Sigmoid colon (tissue), 7 donors: ENCODE data around the gene GABRD. TPM values are rescaled to one million over a fixed set of nuclear protein-coding genes. Genes with fewer than 3 reads are reported as not detected.

ENCODE experiments used
- DNase-seq: peaks from one replicate; pipeline ENCODE4 v3.0.0-alpha.2; 2019
- H3K27ac ChIP-seq, 4 donors: fragments of 200-600 bp; sonication (generic); one replicate each; pipeline ENCODE4 v1.5.1; 2016 to 2019; ENCODE audit warnings: mild to moderate bottlenecking in 1 of 4
- H3K27me3 ChIP-seq, 3 donors: fragments of 200-600 bp; sonication (generic); one replicate each; pipeline ENCODE4 v1.5.1; 2019; ENCODE audit warnings: mild to moderate bottlenecking in 1 of 3
- H3K36me3 ChIP-seq, 4 donors: fragments of 200-600 bp; sonication (generic); one replicate each; pipeline ENCODE4 v1.5.1; 2016 to 2019
- H3K4me1 ChIP-seq, 4 donors: fragments of 200-600 bp; sonication (generic); one replicate each; pipeline ENCODE4 v1.5.1; 2017 to 2019
- H3K4me3 ChIP-seq, 4 donors: fragments of 200-600 bp; sonication (generic); one replicate each; pipeline ENCODE4 v1.5.1; 2017 to 2019; ENCODE audit warnings: mild to moderate bottlenecking in 2 of 4, moderate library complexity in 1 of 4
- H3K9me3 ChIP-seq, 4 donors: fragments of 200-600 bp in 3 of 4; sonication (generic) in 3 of 4; one replicate each; pipeline versions ENCODE4 v1.5.1 to v1.6.1; 2013 to 2019
- EP300 ChIP-seq, 4 donors: sonication (generic); formaldehyde crosslinking; IDR thresholded peaks; one replicate each; pipeline ENCODE4 v1.6.1; 2017; ENCODE audit warnings: antibody characterized with exemption in 4 of 4
- POLR2A ChIP-seq, 2 donors: fragments of 450-650 bp; IDR thresholded peaks; one replicate each; pipeline ENCODE4 v1.6.1; 2016; ENCODE audit warnings: antibody characterized with exemption in 2 of 2, mild to moderate bottlenecking in 2 of 2, moderate library complexity in 2 of 2
- POLR2AphosphoS5 ChIP-seq, 4 donors: sonication (generic); formaldehyde crosslinking; IDR thresholded peaks; one replicate each; pipeline ENCODE4 v1.6.1; 2017; ENCODE audit warnings: antibody characterized with exemption in 4 of 4
- WGBS, 2 donors: extraction: QIAGEN DNeasy Blood & Tissue Kit; methylation state at CpG; one replicate each; pipeline ENCODE4 v1.1.7; 2013; 5-methylcytosine and 5-hydroxymethylcytosine counted together
- intact Hi-C: fragments of 100-400 bp; cut with DNase I; formaldehyde crosslinking; loops from one replicate; pipeline ENCODE4 v1.15.1; 2023
- polyA plus RNA-seq, 3 donors: library from polyadenylated mRNA; stranded (reverse); fragments of 200-250 nt; gene quantifications; one replicate each; pipeline ENCODE4 v1.2.3, GENCODE V29; 2013
- total RNA-seq, 4 donors: library from RNA; depleted of rRNA; stranded (reverse); fragments of >200 nt; gene quantifications; one replicate each; pipeline ENCODE4 v1.1.0, GENCODE V29; 2016
- TF ChIP-seq, protein P1 (sequence below), 4 experiments: fragments of 450-650 bp in 3 of 4; fragments of 200-600 bp in 1 of 4; IDR thresholded peaks; one replicate each; pipeline ENCODE4 v1.5.1; 2016 to 2019; ENCODE audit warnings: antibody characterized with exemption in 4 of 4, mild to moderate bottlenecking in 3 of 4, moderate library complexity in 2 of 4
- donor health status: healthy with polysubstance abuse.
- donor health status: Bipolar disorder and iron deficiency.
- donor health status: healthy.

The GABRD gene
- total and polyA plus RNA-seq, 7 donors = 0.51 TPM; not detected in 6

DNA sequence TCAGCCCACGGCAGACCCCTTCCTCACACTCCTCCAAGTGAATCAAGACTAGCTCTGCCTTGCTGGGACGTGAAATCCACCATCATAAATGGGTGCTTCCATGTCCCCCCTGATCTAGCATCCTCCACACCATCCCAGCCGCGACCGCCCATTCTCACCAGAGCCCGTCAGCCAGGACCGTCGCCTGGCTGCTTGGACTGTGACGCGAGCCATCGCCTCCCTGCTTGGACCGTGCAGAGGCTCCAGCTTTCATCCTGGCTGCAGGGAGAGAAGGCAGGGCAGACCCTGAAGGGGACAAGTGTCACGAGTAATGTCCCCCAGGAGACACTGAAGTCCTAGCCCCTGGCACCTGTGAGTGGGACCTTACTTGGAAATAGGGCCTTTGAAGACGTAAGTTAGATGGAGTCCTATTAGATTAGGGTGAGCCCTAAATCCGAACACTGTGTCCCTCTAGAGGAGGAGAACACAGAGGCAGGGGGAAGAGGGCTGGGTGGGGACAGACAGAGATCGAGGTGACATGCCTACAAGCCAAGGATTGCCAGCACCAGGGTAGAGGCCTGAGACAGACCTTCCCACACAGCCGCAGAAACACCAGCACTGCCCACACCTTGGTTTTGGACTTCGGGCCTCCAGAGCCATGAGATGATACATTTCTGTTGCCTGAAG is 18.3 kb downstream of the GABRD start:
- 83 to 87% methylated on average over 18 of the region's 18 CpGs for WGBS, 2 donors
- peaks cover 0 to 21% (median 0%) of the 10 kb centered on the region in 3 donors for H3K27me3 ChIP-seq

GRCh38 chr1:2038229-2038628 is 19.1 kb downstream of the GABRD start:
- DNase-seq = no peak
- intact Hi-C loops = no loop called here
- no peak overlapping the region for H3K27ac ChIP-seq
- H3K27me3 ChIP-seq = peaks cover 0 to 18% (median 3%) of the 10 kb centered on the region in 3 donors
- no peak overlapping the region for H3K4me3 ChIP-seq
- TF ChIP-seq POLR2AphosphoS5 (IDR thresholded peaks at IDR 0.05) (no peak), EP300 (IDR thresholded peaks at IDR 0.05) (no peak), POLR2A (IDR thresholded peaks at IDR 0.05) (no peak)
- TF ChIP-seq, protein P1, sequence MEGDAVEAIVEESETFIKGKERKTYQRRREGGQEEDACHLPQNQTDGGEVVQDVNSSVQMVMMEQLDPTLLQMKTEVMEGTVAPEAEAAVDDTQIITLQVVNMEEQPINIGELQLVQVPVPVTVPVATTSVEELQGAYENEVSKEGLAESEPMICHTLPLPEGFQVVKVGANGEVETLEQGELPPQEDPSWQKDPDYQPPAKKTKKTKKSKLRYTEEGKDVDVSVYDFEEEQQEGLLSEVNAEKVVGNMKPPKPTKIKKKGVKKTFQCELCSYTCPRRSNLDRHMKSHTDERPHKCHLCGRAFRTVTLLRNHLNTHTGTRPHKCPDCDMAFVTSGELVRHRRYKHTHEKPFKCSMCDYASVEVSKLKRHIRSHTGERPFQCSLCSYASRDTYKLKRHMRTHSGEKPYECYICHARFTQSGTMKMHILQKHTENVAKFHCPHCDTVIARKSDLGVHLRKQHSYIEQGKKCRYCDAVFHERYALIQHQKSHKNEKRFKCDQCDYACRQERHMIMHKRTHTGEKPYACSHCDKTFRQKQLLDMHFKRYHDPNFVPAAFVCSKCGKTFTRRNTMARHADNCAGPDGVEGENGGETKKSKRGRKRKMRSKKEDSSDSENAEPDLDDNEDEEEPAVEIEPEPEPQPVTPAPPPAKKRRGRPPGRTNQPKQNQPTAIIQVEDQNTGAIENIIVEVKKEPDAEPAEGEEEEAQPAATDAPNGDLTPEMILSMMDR (IDR thresholded peaks at IDR 0.05) = no peak
- H3K36me3 ChIP-seq = no peaks in the 10 kb centered on the region
- no peaks in the 10 kb centered on the region for H3K4me1 ChIP-seq
- H3K9me3 ChIP-seq = peaks cover 0 to 2% (median 0%) of the 10 kb centered on the region in 4 donors
- WGBS, 2 donors = 87 to 93% methylated on average over 8 of the region's 8 CpGs

More for the DNA sequence above, 18.3 kb downstream of the GABRD start:
- no peaks in the 10 kb centered on the region for H3K4me1 ChIP-seq
- H3K27ac ChIP-seq = no peak overlapping the region
- peaks cover 0 to 2% (median 0%) of the 10 kb centered on the region in 4 donors for H3K9me3 ChIP-seq
- TF ChIP-seq POLR2AphosphoS5 (IDR thresholded peaks at IDR 0.05) = no peak
- TF ChIP-seq, protein P1 (IDR thresholded peaks at IDR 0.05) = no peak
- no peak for TF ChIP-seq POLR2A (IDR thresholded peaks at IDR 0.05)
- TF ChIP-seq EP300 (IDR thresholded peaks at IDR 0.05) = no peak
- no peak for DNase-seq
- intact Hi-C loops = no loop called here
- no peak overlapping the region for H3K4me3 ChIP-seq
- H3K36me3 ChIP-seq = no peaks in the 10 kb centered on the region

GRCh38 chr1:2039251-2039650 is 20.1 kb downstream of the GABRD start:
- intact Hi-C loops = no loop called here
- Histone ChIP-seq H3K36me3 (no peaks in the 10 kb centered on the region), H3K4me3 (no peak overlapping the region), H3K27me3 (peaks cover 0 to 27% (median 5%) of the 10 kb centered on the region in 3 donors), H3K4me1 (peaks cover 0 to under 1% (median 0%) of the 10 kb centered on the region in 4 donors), H3K9me3 (peaks cover 0 to 2% (median 0%) of the 10 kb centered on the region in 4 donors), H3K27ac (no peak overlapping the region)
- WGBS, 2 donors = 81 to 84% methylated on average over 8 of the region's 8 CpGs
- DNase-seq = no peak
- TF ChIP-seq EP300 (IDR thresholded peaks at IDR 0.05) (no peak), POLR2A (IDR thresholded peaks at IDR 0.05) (no peak), POLR2AphosphoS5 (IDR thresholded peaks at IDR 0.05) (no peak)
- TF ChIP-seq, protein P1 (IDR thresholded peaks at IDR 0.05) = no peak

DNA sequence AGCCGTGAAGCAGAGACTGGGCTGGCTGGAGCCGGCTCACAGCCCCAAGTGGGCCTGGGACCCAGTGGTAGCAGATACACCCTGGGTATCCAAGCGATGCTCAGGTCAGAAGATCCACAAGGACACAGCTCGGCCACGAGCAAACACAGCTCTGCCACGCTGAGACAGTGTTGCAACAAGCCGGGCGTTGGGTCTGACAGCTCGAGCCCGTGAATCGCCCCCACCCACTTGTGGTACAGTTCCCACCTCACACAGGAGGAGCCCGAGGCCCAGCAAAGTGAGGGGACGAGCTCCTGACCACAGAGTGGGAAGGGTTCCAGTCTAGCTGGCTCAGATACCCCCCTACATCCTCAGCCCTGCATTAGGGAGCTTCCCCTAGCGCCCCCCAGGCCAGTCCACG is 22.2 kb downstream of the GABRD start:
- intact Hi-C loops = no loop called here
- DNase-seq = no peak
- H3K4me1 ChIP-seq = peaks cover 0 to 19% (median 12%) of the 10 kb centered on the region in 4 donors
- no peak overlapping the region for H3K4me3 ChIP-seq
- 83 to 84% methylated on average over 15 of the region's 15 CpGs for WGBS, 2 donors
- peaks cover 6 to 36% (median 19%) of the 10 kb centered on the region in 3 donors for H3K27me3 ChIP-seq
- no peaks in the 10 kb centered on the region for H3K36me3 ChIP-seq
- H3K9me3 ChIP-seq = peaks cover 0 to 2% (median 0%) of the 10 kb centered on the region in 4 donors
- no peak overlapping the region for H3K27ac ChIP-seq
- TF ChIP-seq, protein P1 (IDR thresholded peaks at IDR 0.05) = no peak
- TF ChIP-seq POLR2AphosphoS5 (IDR thresholded peaks at IDR 0.05) (no peak), POLR2A (IDR thresholded peaks at IDR 0.05) (no peak), EP300 (IDR thresholded peaks at IDR 0.05) (no peak)
